Upper lobe of right lung (tissue), 1 donor: ENCODE data around the gene SSBP3. TPM values are rescaled to one million over a fixed set of nuclear protein-coding genes. Genes with fewer than 3 reads are reported as not detected.
A peak's percentile ranks its signal among the peaks of the same experiment; 100 is the strongest.

Source experiments
- ATAC-seq: fragments of 200-7000 bp; cut with Tn5 transposase; one replicate; pipeline ENCODE4 v1.9.1; 2020; ENCODE audit warnings: mild to moderate bottlenecking, moderate library complexity
- DNase-seq: peaks from one replicate; pipeline ENCODE4 v3.0.0-alpha.2; 2020
- H3K27ac ChIP-seq: fragments of 200-600 bp; one replicate; pipeline ENCODE4 v1.8.0; 2022
- H3K27me3 ChIP-seq: fragments of 200-600 bp; one replicate; pipeline ENCODE4 v1.8.0; 2022; ENCODE audit warnings: mild to moderate bottlenecking
- H3K36me3 ChIP-seq: fragments of 200-600 bp; one replicate; pipeline ENCODE4 v1.8.0; 2022
- H3K4me1 ChIP-seq: fragments of 200-600 bp; one replicate; pipeline ENCODE4 v1.8.0; 2022
- H3K4me3 ChIP-seq: fragments of 200-600 bp; one replicate; pipeline ENCODE4 v1.8.0; 2022; ENCODE audit warnings: mild to moderate bottlenecking
- H3K9me3 ChIP-seq: fragments of 200-600 bp; one replicate; pipeline ENCODE4 v1.8.0; 2022
- intact Hi-C: fragments of 100-400 bp; cut with DNase I; formaldehyde crosslinking; loops from one replicate; pipeline ENCODE4 v1.11.0; 2022
- total RNA-seq: library from RNA; stranded (reverse); fragmentation: NEBNext Ultra II Directional; extraction: Animal tissue kit (Norgen Biotek cat#: 25700); gene quantifications from one replicate; pipeline ENCODE4 v1.2.1, GENCODE V29; 2021
- TF ChIP-seq, protein P1 (sequence below): fragments of 200-600 bp; IDR thresholded peaks from one replicate; pipeline ENCODE4 v1.8.0; 2022; ENCODE audit warnings: antibody characterized with exemption
- donor health status: DM: no; HTN: yes; CAD: no; lungs with severe emphysema.

Gene SSBP3
- total RNA-seq, 1 donor from 2014 or later, result 40.4 TPM

DNA sequence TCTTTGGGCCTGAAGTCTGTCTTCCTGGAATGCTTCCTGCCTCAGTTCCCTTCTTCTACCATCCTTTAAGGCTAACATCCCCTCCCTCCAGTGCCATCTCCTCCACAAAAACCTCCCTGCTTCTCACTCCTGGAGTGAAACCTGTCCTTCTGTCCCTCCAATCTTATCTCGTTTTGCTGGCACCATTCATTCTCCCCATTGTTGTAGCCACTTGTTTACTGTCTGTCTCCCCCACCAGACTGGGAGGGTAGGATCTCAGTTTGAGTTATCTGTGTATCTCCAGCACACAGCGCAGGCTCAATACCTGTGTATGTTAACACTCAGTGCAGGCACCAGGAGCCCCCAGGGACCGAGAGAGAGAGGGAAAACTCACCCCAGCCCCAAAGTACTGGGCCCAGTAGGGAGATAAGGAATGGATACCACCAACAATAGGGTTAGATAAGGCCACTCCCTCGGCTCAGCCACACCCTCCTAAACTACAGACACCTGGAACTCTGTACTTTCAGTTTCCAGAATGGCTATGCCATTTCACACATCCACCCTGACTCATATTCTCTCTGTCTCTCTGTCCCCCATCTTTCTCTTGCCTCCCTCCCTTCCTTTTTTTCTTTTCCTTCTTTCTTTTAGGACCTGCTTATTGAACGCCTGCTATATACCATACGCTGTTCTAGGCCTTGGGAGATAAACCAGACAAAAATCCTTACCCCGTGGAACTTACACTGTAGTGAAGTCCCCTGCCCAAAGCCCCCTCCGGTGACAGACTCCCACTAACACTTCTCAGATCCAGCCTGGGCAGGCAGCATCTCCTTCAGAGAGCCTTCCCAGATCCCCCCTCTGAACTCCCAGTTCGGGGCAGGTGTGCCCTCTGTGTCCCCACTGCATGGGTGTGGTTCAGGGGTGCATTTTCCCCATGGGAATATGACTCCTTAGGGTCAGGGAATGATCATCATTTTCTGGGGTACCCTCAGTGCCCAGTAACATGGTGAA, 3.3 kb upstream of the SSBP3 start:
- Histone ChIP-seq H3K4me1 (peaks cover 24% of the 10 kb centered on the region), H3K36me3 (no peaks in the 10 kb centered on the region), H3K27me3 (no peaks in the 10 kb centered on the region), H3K4me3 (no peak overlapping the region), H3K27ac (peak overlapping the region; percentile 83), H3K9me3 (no peaks in the 10 kb centered on the region)
- DNase-seq (no peak), ATAC-seq (no peak)
- TF ChIP-seq, protein P1, sequence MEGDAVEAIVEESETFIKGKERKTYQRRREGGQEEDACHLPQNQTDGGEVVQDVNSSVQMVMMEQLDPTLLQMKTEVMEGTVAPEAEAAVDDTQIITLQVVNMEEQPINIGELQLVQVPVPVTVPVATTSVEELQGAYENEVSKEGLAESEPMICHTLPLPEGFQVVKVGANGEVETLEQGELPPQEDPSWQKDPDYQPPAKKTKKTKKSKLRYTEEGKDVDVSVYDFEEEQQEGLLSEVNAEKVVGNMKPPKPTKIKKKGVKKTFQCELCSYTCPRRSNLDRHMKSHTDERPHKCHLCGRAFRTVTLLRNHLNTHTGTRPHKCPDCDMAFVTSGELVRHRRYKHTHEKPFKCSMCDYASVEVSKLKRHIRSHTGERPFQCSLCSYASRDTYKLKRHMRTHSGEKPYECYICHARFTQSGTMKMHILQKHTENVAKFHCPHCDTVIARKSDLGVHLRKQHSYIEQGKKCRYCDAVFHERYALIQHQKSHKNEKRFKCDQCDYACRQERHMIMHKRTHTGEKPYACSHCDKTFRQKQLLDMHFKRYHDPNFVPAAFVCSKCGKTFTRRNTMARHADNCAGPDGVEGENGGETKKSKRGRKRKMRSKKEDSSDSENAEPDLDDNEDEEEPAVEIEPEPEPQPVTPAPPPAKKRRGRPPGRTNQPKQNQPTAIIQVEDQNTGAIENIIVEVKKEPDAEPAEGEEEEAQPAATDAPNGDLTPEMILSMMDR, result no peak
- intact Hi-C loops, result loop anchor here (5.0 kb wide), 1 partner anchor 78 kb away; no protein-coding TSS in a partner anchor

- Histone ChIP-seq H3K4me1 (peaks cover 30% of the 10 kb centered on the region), H3K4me3 (peak overlapping the region; percentile 64)
- no peak for ATAC-seq
These were observed 2.2 kb upstream of the SSBP3 start for GRCh38 chr1:54408147-54409066.

GRCh38 chr1:54407404-54408146, 1.4 kb upstream of the SSBP3 start:
- DNase-seq, result no peak

More at GRCh38 chr1:54408147-54409066, 2.2 kb upstream of the SSBP3 start:
- TF ChIP-seq, protein P1, result no peak
- no peaks in the 10 kb centered on the region for H3K9me3 ChIP-seq
- peak overlapping the region; percentile 83 for H3K27ac ChIP-seq
- no peak for DNase-seq
- intact Hi-C loops, result loop anchor here (5.0 kb wide), 1 partner anchor 79 kb away; no protein-coding TSS in a partner anchor
- no peaks in the 10 kb centered on the region for H3K36me3 ChIP-seq
- H3K27me3 ChIP-seq, result no peaks in the 10 kb centered on the region

DNA sequence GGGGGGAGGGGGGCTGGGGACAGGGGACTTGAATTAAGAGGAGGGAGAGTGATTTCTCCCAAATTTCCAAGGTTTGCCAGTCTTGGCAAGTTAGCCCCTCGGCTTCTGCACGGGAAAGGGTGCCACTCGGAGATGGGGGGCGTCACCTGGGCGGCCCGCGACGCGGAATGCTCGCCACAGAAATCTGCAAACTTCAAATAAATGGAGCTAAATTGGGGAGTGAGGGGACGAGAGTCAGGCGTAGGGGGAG, 885 bp upstream of the SSBP3 start:
- intact Hi-C loops, result loop anchor here (5.0 kb wide), 1 partner anchor 80 kb away; no protein-coding TSS in a partner anchor
- H3K27ac ChIP-seq, result peak overlapping the region; percentile 78
- TF ChIP-seq, protein P1, result no peak
- H3K4me1 ChIP-seq, result peaks cover 36% of the 10 kb centered on the region
- DNase-seq (no peak), ATAC-seq (no peak)
- peak overlapping the region; percentile 64 for H3K4me3 ChIP-seq
- H3K27me3 ChIP-seq, result no peaks in the 10 kb centered on the region
- peaks cover 3% of the 10 kb centered on the region for H3K36me3 ChIP-seq
- H3K9me3 ChIP-seq, result no peaks in the 10 kb centered on the region

More at GRCh38 chr1:54407404-54408146, 1.4 kb upstream of the SSBP3 start:
- no peaks in the 10 kb centered on the region for H3K27me3 ChIP-seq
- peaks cover 34% of the 10 kb centered on the region for H3K4me1 ChIP-seq
- intact Hi-C loops, result loop anchor here (5.0 kb wide), 1 partner anchor 80 kb away; no protein-coding TSS in a partner anchor
- peak overlapping the region; percentile 83 for H3K27ac ChIP-seq
- H3K4me3 ChIP-seq, result peak overlapping the region; percentile 64
- H3K9me3 ChIP-seq, result no peaks in the 10 kb centered on the region
- ATAC-seq, result peak; percentile 70
- no peaks in the 10 kb centered on the region for H3K36me3 ChIP-seq
- TF ChIP-seq, protein P1, result no peak

DNA sequence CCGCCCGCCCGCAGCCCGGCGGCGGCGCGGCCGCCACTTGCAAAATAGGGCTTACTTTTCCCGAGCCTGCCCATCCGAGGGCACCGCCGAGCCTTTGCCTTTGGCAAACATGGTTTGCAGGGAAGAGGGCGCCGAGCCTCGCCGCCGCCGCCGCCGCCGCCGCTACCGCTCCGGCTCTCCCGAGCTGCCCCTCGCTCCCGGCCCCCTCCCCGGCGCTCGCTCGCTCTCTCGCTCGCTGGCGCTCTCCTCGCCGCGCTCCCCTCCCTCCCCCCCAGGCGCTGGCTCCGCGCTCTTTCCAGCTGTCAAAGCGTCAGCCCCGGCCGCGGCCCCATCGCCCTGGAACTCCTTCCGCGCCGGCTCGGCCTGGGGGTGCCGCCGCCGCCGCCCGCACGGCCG, 298 bp downstream of the SSBP3 start:
- no peak overlapping the region for H3K27ac ChIP-seq
- peak overlapping the region; percentile 64 for H3K4me3 ChIP-seq
- H3K4me1 ChIP-seq, result peaks cover 42% of the 10 kb centered on the region
- ATAC-seq (no peak), DNase-seq (no peak)
- intact Hi-C loops, result loop anchor here (5.0 kb wide), 1 partner anchor 81 kb away; no protein-coding TSS in a partner anchor
- peaks cover 13% of the 10 kb centered on the region for H3K36me3 ChIP-seq
- TF ChIP-seq, protein P1, result no peak
- no peaks in the 10 kb centered on the region for H3K27me3 ChIP-seq
- H3K9me3 ChIP-seq, result no peaks in the 10 kb centered on the region
